HepG2 (cell line): ENCODE measurements around the gene WDR54. TPM values are rescaled to one million over a fixed set of nuclear protein-coding genes. Genes with fewer than 3 reads are reported as not detected.
A peak's percentile ranks its signal among the peaks of the same experiment; 100 is the strongest.

ENCODE experiments used
- ATF5 ChIP-seq: sonication (generic); formaldehyde crosslinking; IDR thresholded peaks from 2 replicates; pipeline ENCODE4 v1.4.0; 2020; ENCODE audit warnings: mild to moderate bottlenecking, low read depth, missing genetic modification reagents
- CEBPB ChIP-seq: IDR thresholded peaks from 2 replicates; pipeline ENCODE4 v1.6.1; 2011; ENCODE audit warnings: low read depth, low read length, improper control_type of control experiment, borderline replicate concordance
- CHCHD3 ChIP-seq: sonication (generic); formaldehyde crosslinking; IDR thresholded peaks from 2 replicates; pipeline ENCODE4 v1.8.0; 2022; ENCODE audit warnings: mild to moderate bottlenecking, missing genetic modification reagents, moderate library complexity
- FOXA3 ChIP-seq: IDR thresholded peaks from 2 replicates; pipeline ENCODE4 v1.6.1; 2016; ENCODE audit warnings: missing genetic modification reagents, missing compliant biosample characterization
- HDAC1 ChIP-seq: sonication (generic); formaldehyde crosslinking; IDR thresholded peaks from 2 replicates; pipeline ENCODE4 v1.5.1; 2020; ENCODE audit warnings: mild to moderate bottlenecking, missing genetic modification reagents
- HNRNPL ChIP-seq: fragments of 200-400 bp; formaldehyde crosslinking; IDR thresholded peaks from 2 replicates; pipeline ENCODE4 v1.6.1; 2017; ENCODE audit warnings: mild to moderate bottlenecking, low read depth, low read length
- JDP2 ChIP-seq: sonication (generic); formaldehyde crosslinking; IDR thresholded peaks from 2 replicates; pipeline ENCODE4 v1.8.1; 2022; ENCODE audit warnings: missing genetic modification reagents, borderline replicate concordance
- PCBP2 ChIP-seq: fragments of 200-400 bp; formaldehyde crosslinking; optimal IDR thresholded peaks from 2 replicates; pipeline ENCODE3; 2018; ENCODE audit warnings: low read length, low read depth; ENCODE audit not compliant: poor library complexity, severe bottlenecking
- SALL2 ChIP-seq: sonication (generic); formaldehyde crosslinking; IDR thresholded peaks from 2 replicates; pipeline ENCODE4 v1.8.1; 2023; ENCODE audit warnings: mild to moderate bottlenecking, missing genetic modification reagents, inconsistent platforms
- SRSF4 ChIP-seq: fragments of 200-400 bp; formaldehyde crosslinking; IDR thresholded peaks from one replicate; pipeline ENCODE4 v1.6.1; 2018; ENCODE audit warnings: mild to moderate bottlenecking, low read depth, low read length, moderate library complexity; ENCODE audit not compliant: poor library complexity, severe bottlenecking
- ZBTB37 ChIP-seq: sonication (generic); formaldehyde crosslinking; IDR thresholded peaks from 2 replicates; pipeline ENCODE4 v1.4.0; 2020; ENCODE audit warnings: mild to moderate bottlenecking, missing genetic modification reagents
- ZNF17 ChIP-seq: sonication (generic); formaldehyde crosslinking; IDR thresholded peaks from 2 replicates; pipeline ENCODE4 v1.5.0; 2020; ENCODE audit warnings: mild to moderate bottlenecking, missing genetic modification reagents
- ZNF639 ChIP-seq: conservative IDR thresholded peaks from 2 replicates; pipeline ENCODE4 v1.6.1; 2018; ENCODE audit warnings: missing genetic modification reagents
- ZNF710 ChIP-seq: sonication (generic); formaldehyde crosslinking; IDR thresholded peaks from 2 replicates; pipeline ENCODE4 v1.5.0; 2020; ENCODE audit warnings: mild to moderate bottlenecking, missing genetic modification reagents, borderline replicate concordance
- ZNF788 ChIP-seq: sonication (generic); formaldehyde crosslinking; IDR thresholded peaks from 2 replicates; pipeline ENCODE4 v1.5.0; 2020; ENCODE audit warnings: mild to moderate bottlenecking, missing genetic modification reagents, borderline replicate concordance
- ZNF792 ChIP-seq: IDR thresholded peaks from 2 replicates; pipeline ENCODE4 v1.6.1; 2016
- ZNF83 ChIP-seq: sonication (generic); formaldehyde crosslinking; IDR thresholded peaks from 2 replicates; pipeline ENCODE4 v1.4.0; 2020; ENCODE audit warnings: missing genetic modification reagents, mild to moderate bottlenecking, borderline replicate concordance
- ZXDC ChIP-seq: sonication (generic); formaldehyde crosslinking; IDR thresholded peaks from 2 replicates; pipeline ENCODE4 v1.5.0; 2020; ENCODE audit warnings: mild to moderate bottlenecking, missing genetic modification reagents
- polyA plus RNA-seq, 8 experiments: library from polyadenylated mRNA; depleted of rRNA in 3 of 8; stranded (reverse) in 7 of 8; unstranded in 1 of 8; fragments of >200 nt; fragmentation: Illumina TruSeq in 4 of 8; extraction: Trizol in 4 of 8; gene quantifications; 2 replicates each; pipeline versions ENCODE4 v1.2.1 to v1.2.3, GENCODE V29; 2011 to 2016; ENCODE audit warnings: low read depth in 4 of 8, missing spikeins in 1 of 8, mixed read lengths in 1 of 8; ENCODE audit not compliant: insufficient read depth in 1 of 8
- total RNA-seq, 5 experiments: library from RNA; depleted of rRNA; stranded (reverse); fragments of >200 nt; fragmentation: Illumina TruSeq; extraction: Trizol; gene quantifications; 2 replicates each; pipeline ENCODE4 v1.2.3, GENCODE V29; 2016; ENCODE audit warnings: low read depth in 1 of 5

WDR54 gene
- total and polyA plus RNA-seq, 2 of the 13 experiments (the other 11 are each of a cell fraction or from before 2014, with no cell fraction given), result 2.0 to 17.3 TPM

GRCh38 chr2:74440378-74441169, 19.0 kb downstream of the WDR54 start (continued):
- TF ChIP-seq ZNF639 (CRISPR knock-in tag) (0 out of 2 replicates have a peak, but pooled peaks have one; percentile 49), ATF5 (CRISPR knock-in tag) (no peak), ZNF83 (CRISPR knock-in tag) (no peak), ZXDC (CRISPR knock-in tag) (0 out of 2 replicates have a peak, but pooled peaks have one; percentile 18), ZNF710 (CRISPR knock-in tag) (peak; percentile 86), HDAC1 (peak; percentile 95), HNRNPL (peak; percentile 84), ZNF17 (CRISPR knock-in tag) (no peak; the same call in 1 of the 2 replicates), ZNF792 (CRISPR knock-in tag) (peak; percentile 68; the same call in 1 of the 2 replicates), FOXA3 (0 out of 2 replicates have a peak, but pooled peaks have one; percentile 39), PCBP2 (peak; percentile 54), ZNF788 (CRISPR knock-in tag) (peak; percentile 90; the same call in 1 of the 2 replicates), SALL2 (peak; percentile 80; the same call in 1 of the 2 replicates), SRSF4 (no peak), JDP2 (CRISPR knock-in tag) (no peak; the same call in 1 of the 2 replicates), CHCHD3 (CRISPR knock-in tag) (peak; percentile 65; the same call in 1 of the 2 replicates), CEBPB (no peak), ZBTB37 (CRISPR knock-in tag) (peak; percentile 8; the same call in 1 of the 2 replicates)
